ENCODE results near the gene TEPSIN. TPM values are rescaled to one million over a fixed set of nuclear protein-coding genes. Genes with fewer than 3 reads are reported as not detected.

Gene TEPSIN
- total RNA-seq, 4 donors from 2014 or later: 43.0 to 94.5 (median 55.3) TPM

GRCh38 chr17:81210868-81211267 is 28.0 kb downstream of the TEPSIN start:
- Histone ChIP-seq H3K27ac (no peak overlapping the region), H3K27me3 (no peaks in the 10 kb centered on the region), H3K36me3 (peaks cover 9% of the 10 kb centered on the region), H3K4me3 (no peak overlapping the region), H3K4me1 (no peaks in the 10 kb centered on the region), H3K9me3 (no peaks in the 10 kb centered on the region)
- TF ChIP-seq CTCF (IDR thresholded peaks at IDR 0.05) (no peak), EP300 (IDR thresholded peaks at IDR 0.05) (no peak), POLR2A (IDR thresholded peaks at IDR 0.05) (no peak), POLR2AphosphoS5 (IDR thresholded peaks at IDR 0.05) (no peak)
- DNase-seq (ENCODE audit: low spot score in 2 of 2): no peak
- WGBS: 75% methylated on average over 14 of the region's 14 CpGs

- Histone ChIP-seq H3K9me3 (no peaks in the 10 kb centered on the region), H3K27ac (no peak overlapping the region), H3K36me3 (peaks cover 9% of the 10 kb centered on the region), H3K4me3 (no peak overlapping the region), H3K4me1 (no peaks in the 10 kb centered on the region), H3K27me3 (no peaks in the 10 kb centered on the region)
- WGBS: 74% methylated on average over 10 of the region's 10 CpGs
- TF ChIP-seq POLR2AphosphoS5 (IDR thresholded peaks at IDR 0.05) (no peak), CTCF (IDR thresholded peaks at IDR 0.05) (no peak), POLR2A (IDR thresholded peaks at IDR 0.05) (no peak), EP300 (IDR thresholded peaks at IDR 0.05) (no peak)
- no peak for DNase-seq (ENCODE audit: low spot score in 2 of 2)
These were observed 28.4 kb downstream of the TEPSIN start for GRCh38 chr17:81210466-81210865.

- no peak overlapping the region for H3K27ac ChIP-seq
- H3K4me3 ChIP-seq: no peak overlapping the region
- no peaks in the 10 kb centered on the region for H3K9me3 ChIP-seq
- WGBS: 95% methylated on average over 15 of the region's 16 CpGs
- no peaks in the 10 kb centered on the region for H3K4me1 ChIP-seq
- peaks cover 9% of the 10 kb centered on the region for H3K36me3 ChIP-seq
- no peak for DNase-seq (ENCODE audit: low spot score in 2 of 2)
- no peaks in the 10 kb centered on the region for H3K27me3 ChIP-seq
- TF ChIP-seq POLR2A (IDR thresholded peaks at IDR 0.05) (no peak), CTCF (IDR thresholded peaks at IDR 0.05) (no peak), EP300 (IDR thresholded peaks at IDR 0.05) (no peak), POLR2AphosphoS5 (IDR thresholded peaks at IDR 0.05) (no peak)
These were observed 29.7 kb downstream of the TEPSIN start for GRCh38 chr17:81209141-81209540.

GRCh38 chr17:81208651-81209050 is 30.2 kb downstream of the TEPSIN start:
- Histone ChIP-seq H3K27me3 (no peaks in the 10 kb centered on the region), H3K27ac (no peak overlapping the region), H3K9me3 (no peaks in the 10 kb centered on the region), H3K4me1 (no peaks in the 10 kb centered on the region), H3K36me3 (peaks cover 9% of the 10 kb centered on the region), H3K4me3 (no peak overlapping the region)
- DNase-seq (ENCODE audit: low spot score in 2 of 2): no peak
- 97% methylated on average over 8 of the region's 10 CpGs for WGBS
- TF ChIP-seq POLR2AphosphoS5 (IDR thresholded peaks at IDR 0.05) (no peak), POLR2A (IDR thresholded peaks at IDR 0.05) (no peak), CTCF (IDR thresholded peaks at IDR 0.05) (no peak), EP300 (IDR thresholded peaks at IDR 0.05) (no peak)

GRCh38 chr17:81207610-81208581 is 31.0 kb downstream of the TEPSIN start:
- no peak overlapping the region for H3K27ac ChIP-seq
- no peaks in the 10 kb centered on the region for H3K27me3 ChIP-seq
- DNase-seq (ENCODE audit: low spot score in 2 of 2): no peak
- WGBS: 80% methylated on average over 9 of the region's 21 CpGs
- no peak for TF ChIP-seq POLR2AphosphoS5 (IDR thresholded peaks at IDR 0.05)
- TF ChIP-seq CTCF (IDR thresholded peaks at IDR 0.05): no peak
- no peak for TF ChIP-seq POLR2A (IDR thresholded peaks at IDR 0.05)
- TF ChIP-seq EP300 (IDR thresholded peaks at IDR 0.05): no peak
- peaks cover 12% of the 10 kb centered on the region for H3K36me3 ChIP-seq
- no peaks in the 10 kb centered on the region for H3K9me3 ChIP-seq
- no peak overlapping the region for H3K4me3 ChIP-seq
- no peaks in the 10 kb centered on the region for H3K4me1 ChIP-seq
